ENCODE data around the gene RLF.

Gene RLF

DNA sequence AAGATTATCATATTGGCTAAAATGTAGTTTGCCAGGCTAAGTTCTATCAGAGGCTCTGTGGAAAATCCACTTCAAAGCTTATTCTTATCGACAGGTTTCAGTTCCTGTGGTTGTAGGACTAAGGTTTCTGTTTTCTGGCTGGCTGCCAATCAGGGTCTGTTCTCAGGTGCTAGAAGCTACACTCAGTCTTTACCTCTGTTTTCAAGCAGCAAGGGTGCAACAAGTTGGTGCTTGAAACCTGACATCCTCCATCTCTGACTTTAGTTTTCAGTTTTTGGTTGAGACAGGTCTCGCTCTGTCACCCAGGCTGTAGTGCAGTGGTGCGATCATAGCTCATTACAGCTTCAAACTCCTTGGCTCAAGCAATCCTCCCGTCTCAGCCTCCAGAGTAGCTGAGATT is 71.3 kb downstream of the RLF start:
- ChIA-PET POLR2A (ENCODE audit: low non-redundant PET) (no interaction called here), CTCF (no interaction called here)
- no peak overlapping the region for H3K27ac ChIP-seq
- DNase-seq (ENCODE audit: low spot score), result no peak
- TF ChIP-seq, protein P1, sequence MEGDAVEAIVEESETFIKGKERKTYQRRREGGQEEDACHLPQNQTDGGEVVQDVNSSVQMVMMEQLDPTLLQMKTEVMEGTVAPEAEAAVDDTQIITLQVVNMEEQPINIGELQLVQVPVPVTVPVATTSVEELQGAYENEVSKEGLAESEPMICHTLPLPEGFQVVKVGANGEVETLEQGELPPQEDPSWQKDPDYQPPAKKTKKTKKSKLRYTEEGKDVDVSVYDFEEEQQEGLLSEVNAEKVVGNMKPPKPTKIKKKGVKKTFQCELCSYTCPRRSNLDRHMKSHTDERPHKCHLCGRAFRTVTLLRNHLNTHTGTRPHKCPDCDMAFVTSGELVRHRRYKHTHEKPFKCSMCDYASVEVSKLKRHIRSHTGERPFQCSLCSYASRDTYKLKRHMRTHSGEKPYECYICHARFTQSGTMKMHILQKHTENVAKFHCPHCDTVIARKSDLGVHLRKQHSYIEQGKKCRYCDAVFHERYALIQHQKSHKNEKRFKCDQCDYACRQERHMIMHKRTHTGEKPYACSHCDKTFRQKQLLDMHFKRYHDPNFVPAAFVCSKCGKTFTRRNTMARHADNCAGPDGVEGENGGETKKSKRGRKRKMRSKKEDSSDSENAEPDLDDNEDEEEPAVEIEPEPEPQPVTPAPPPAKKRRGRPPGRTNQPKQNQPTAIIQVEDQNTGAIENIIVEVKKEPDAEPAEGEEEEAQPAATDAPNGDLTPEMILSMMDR (conservative IDR thresholded peaks at IDR 0.05; ENCODE audit: low read depth), result no peak

DNA sequence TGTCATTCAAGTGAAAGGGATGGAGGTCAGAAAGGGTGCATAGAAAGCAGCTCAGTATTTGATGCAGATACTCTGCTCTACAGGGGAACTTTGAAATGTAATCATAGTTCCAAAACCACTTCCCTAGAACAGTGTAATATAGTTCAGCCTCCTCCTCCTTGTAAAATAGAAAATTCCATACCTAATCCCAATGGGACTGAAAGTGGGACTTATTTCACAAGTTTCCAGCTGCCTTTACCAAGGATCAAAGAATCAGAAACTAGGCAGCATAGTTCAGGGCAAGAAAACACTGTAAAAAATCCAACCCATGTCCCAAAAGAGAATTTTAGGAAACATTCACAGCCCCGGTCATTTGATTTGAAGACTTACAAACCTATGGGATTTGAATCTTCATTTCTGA is 78.4 kb downstream of the RLF start:
- TF ChIP-seq, protein P1 (conservative IDR thresholded peaks at IDR 0.05; ENCODE audit: low read depth), result no peak
- POLR2A ChIA-PET (ENCODE audit: low non-redundant PET), result no interaction called here
- CTCF ChIA-PET, result interaction anchor here (0.6 kb wide), 2 partner anchors 160 to 293 kb away, joined by 6 to 9 read pairs; no protein-coding TSS in a partner anchor
- no peak for DNase-seq (ENCODE audit: low spot score)
- no peak overlapping the region for H3K27ac ChIP-seq

DNA sequence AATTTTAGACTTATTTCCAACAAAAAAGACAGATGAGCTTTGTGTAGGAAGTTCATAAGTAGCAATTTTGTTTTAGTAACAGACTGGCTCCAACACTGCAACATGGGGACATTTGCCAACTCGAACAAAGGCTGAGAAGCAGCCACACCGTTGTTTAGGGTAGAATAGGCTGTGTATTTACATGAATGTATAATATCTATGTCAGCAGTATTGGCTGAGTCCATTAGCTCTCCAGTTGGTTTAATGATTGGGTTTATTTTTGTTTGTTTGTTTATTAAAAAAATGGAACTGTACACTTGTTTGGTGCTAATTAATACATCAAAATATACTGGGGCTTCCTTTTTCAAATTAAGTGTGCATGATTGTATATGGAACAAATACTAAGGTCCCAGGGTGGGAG is 79.2 kb downstream of the RLF start:
- POLR2A ChIA-PET (ENCODE audit: low non-redundant PET), result no interaction called here
- CTCF ChIA-PET, result interaction anchor here (0.7 to 0.9 kb wide), 2 partner anchors 43 to 156 kb away, joined by 3 to 4 read pairs; no protein-coding TSS in a partner anchor
- H3K27ac ChIP-seq, result no peak overlapping the region
- TF ChIP-seq, protein P1 (conservative IDR thresholded peaks at IDR 0.05; ENCODE audit: low read depth), result no peak
- no peak for DNase-seq (ENCODE audit: low spot score)

DNA sequence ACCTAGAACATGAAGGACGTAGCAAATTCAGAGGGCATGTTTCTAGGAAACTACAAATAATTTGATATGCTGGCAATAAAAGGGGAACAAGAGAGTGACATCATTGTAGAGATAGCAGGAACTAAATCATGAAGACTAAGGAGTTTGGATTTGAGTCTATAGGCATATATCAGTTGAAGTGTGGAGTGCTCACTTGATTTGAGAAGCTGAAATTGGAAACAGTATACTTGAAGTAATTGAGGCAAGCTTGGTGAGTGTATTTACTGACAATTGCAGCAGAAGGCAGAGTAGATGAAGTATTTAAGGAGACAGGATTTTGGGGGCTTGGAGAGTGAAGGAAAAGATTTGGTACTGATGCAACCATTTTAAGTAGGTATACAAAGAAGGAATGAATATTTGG is 80.2 kb downstream of the RLF start:
- ChIA-PET POLR2A (ENCODE audit: low non-redundant PET) (no interaction called here), CTCF (interaction anchor here (0.9 to 1.5 kb wide), 2 partner anchors 44 to 97 kb away, joined by 4 to 9 read pairs; no protein-coding TSS in a partner anchor)
- no peak overlapping the region for H3K27ac ChIP-seq
- no peak for DNase-seq (ENCODE audit: low spot score)
- TF ChIP-seq, protein P1 (conservative IDR thresholded peaks at IDR 0.05; ENCODE audit: low read depth), result no peak

DNA sequence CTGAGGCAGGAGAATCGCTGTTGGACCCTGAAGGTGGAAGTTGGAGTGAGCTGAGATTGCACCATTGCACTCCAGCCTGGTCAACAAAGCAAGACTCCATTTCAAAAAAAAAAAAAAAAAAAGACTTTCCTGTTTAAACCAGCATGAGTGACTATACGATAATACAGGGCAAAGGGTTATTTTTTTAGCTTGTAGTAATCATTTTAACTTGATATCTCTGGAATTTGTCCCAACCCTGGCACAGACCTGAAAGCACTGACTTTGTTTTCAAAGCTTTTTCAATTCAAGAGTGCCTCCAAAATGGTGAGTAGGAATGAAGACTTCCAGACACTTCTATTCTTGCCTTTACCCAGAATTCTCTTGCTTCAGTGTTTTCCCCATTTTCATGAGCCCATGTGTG is 82.2 kb downstream of the RLF start:
- TF ChIP-seq, protein P1 (conservative IDR thresholded peaks at IDR 0.05; ENCODE audit: low read depth), result no peak
- H3K27ac ChIP-seq, result no peak overlapping the region
- ChIA-PET CTCF (no interaction called here), POLR2A (ENCODE audit: low non-redundant PET) (no interaction called here)
- no peak for DNase-seq (ENCODE audit: low spot score)

DNA sequence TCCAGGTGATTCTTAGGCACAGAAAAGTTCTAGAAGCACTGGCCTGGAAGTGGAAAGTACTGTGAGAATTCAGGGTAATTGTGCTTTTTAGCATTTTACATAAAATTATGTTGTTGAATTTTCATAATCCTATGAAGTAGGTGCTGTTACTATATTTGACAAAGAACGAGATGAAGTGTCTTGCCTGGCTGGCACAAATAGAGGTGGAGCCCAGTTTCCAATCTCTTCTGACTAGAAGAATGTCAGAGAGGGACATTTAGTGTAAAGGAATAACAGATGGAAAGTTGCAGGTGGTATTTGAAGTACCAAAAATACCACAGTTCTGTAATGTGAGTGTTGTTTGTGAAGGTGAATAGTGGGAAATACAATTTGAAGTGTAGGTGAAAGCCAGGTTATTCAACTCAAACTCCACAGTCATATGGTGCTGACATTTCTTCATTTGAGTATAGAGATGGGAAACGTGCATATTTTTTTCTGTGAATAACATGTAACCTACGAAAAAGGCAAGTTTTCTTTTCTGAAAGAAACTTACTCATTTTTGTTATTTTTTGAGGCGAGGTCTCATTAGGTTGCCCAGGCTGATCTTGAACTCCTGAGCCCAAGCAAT is 83.1 kb downstream of the RLF start:
- no peak overlapping the region for H3K27ac ChIP-seq
- CTCF ChIA-PET, result interaction anchor here (0.6 kb wide), 1 partner anchor 18 kb away, joined by 3 read pairs; no protein-coding TSS in a partner anchor
- POLR2A ChIA-PET (ENCODE audit: low non-redundant PET), result no interaction called here
- DNase-seq (ENCODE audit: low spot score), result no peak
- TF ChIP-seq, protein P1 (conservative IDR thresholded peaks at IDR 0.05; ENCODE audit: low read depth), result no peak

Measured in RWPE1 (cell line).